K562 (cell line): ENCODE results near the gene TSPAN14. TPM values are rescaled to one million over a fixed set of nuclear protein-coding genes. Genes with fewer than 3 reads are reported as not detected.

Experiments
- ATAC-seq: fragments of 200-7000 bp; cut with Tn5 transposase; 3 replicates; pipeline ENCODE4 v1.9.1; 2020; ENCODE audit warnings: moderate library complexity
- BruUV-seq: library from RNA; stranded (reverse); fragments of 400-500 nt; replicated peaks from 2 replicates; lab custom pipeline; 2021; lab: Mats Ljungman, UMichigan
- CTCF ChIA-PET: fragments of 300-600 bp; formaldehyde crosslinking; extraction: SDS; loops from one replicate; lab custom pipeline; 2021; ENCODE audit warnings: low intra/inter-chr PET ratio; lab: Yijun Ruan, JAX
- POLR2A ChIA-PET: fragments of 300-600, 350-650 bp; sonication (Branson Sonifier 250); formaldehyde crosslinking; extraction: SDS; loops from one replicate; lab custom pipeline; 2021; ENCODE audit warnings: antibody characterized with exemption, inconsistent platforms; lab: Yijun Ruan, JAX
- DNase-seq, 4 experiments: peaks; one replicate each; pipeline versions ENCODE4 v3.0.0 to v3.0.0-alpha.2; 2011 to 2018; ENCODE audit warnings: low spot score in 3 of 4, mixed read lengths in 3 of 4; ENCODE audit errors: extremely low read depth in 1 of 4
- FAIRE-seq: peaks from 2 replicates; lab custom pipeline; 2011; peaks lifted over from hg19 to GRCh38; lab: Jason Lieb, UNC
- H2AFZ ChIP-seq: 2 replicates; pipeline ENCODE4 v1.6.0; 2011; ENCODE audit warnings: low read depth, low read length, control low read depth, inconsistent platforms
- H3K27ac ChIP-seq: fragments of 200-600 bp; 3 replicates; pipeline ENCODE4 v1.8.0; 2011; ENCODE audit warnings: low read depth, mild to moderate bottlenecking, control low read depth, inconsistent platforms, low read length, moderate library complexity, mixed read lengths; ENCODE audit errors: extremely low read depth
- H3K27me3 ChIP-seq, 2 experiments: fragments of 300-600 bp in 1 of 2; 2 replicates in 1 of 2; 3 replicates in 1 of 2; pipeline versions ENCODE4 v1.6.0 to v1.8.0; 2011; ENCODE audit warnings: inconsistent platforms in 2 of 2, low read length in 2 of 2, mild to moderate bottlenecking in 1 of 2, mixed read lengths in 1 of 2, moderate library complexity in 1 of 2; ENCODE audit not compliant: control insufficient read depth in 2 of 2, insufficient read depth in 2 of 2
- H3K36me3 ChIP-seq: fragments of 300-600 bp; 3 replicates; pipeline ENCODE4 v1.8.0; 2011; ENCODE audit warnings: mild to moderate bottlenecking, low read length, inconsistent platforms; ENCODE audit not compliant: control insufficient read depth, insufficient read depth
- H3K4me1 ChIP-seq, 2 experiments: fragments of 200-600 bp in 1 of 2; replicated peaks in 1 of 2; 2 replicates in 1 of 2; 3 replicates in 1 of 2; pipeline versions ENCODE4 v1.5.1 to v1.8.0; 2011; ENCODE audit warnings: inconsistent platforms in 2 of 2, low read length in 2 of 2, mild to moderate bottlenecking in 1 of 2, mixed read lengths in 1 of 2, moderate library complexity in 1 of 2; ENCODE audit not compliant: control insufficient read depth in 2 of 2, insufficient read depth in 2 of 2
- H3K4me2 ChIP-seq: 2 replicates; pipeline ENCODE4 v1.6.1; 2011; ENCODE audit warnings: low read length, control low read depth, inconsistent platforms, mixed read lengths; ENCODE audit not compliant: insufficient read depth
- H3K4me3 ChIP-seq: fragments of 200-600 bp; sonication (generic), shearing (Covaris generic); 2 replicates; pipeline ENCODE4 v1.5.1; 2016; ENCODE audit warnings: control low read depth, inconsistent platforms
- H3K79me2 ChIP-seq: fragments of 200-600 bp; 3 replicates; pipeline ENCODE4 v1.8.0; 2011; ENCODE audit warnings: low read length, inconsistent platforms; ENCODE audit not compliant: control insufficient read depth, insufficient read depth
- H3K9ac ChIP-seq, 2 experiments: 2 replicates each; pipeline versions ENCODE4 v1.6.0 to v1.6.1; 2011; ENCODE audit warnings: low read depth in 2 of 2, low read length in 2 of 2, control low read depth in 1 of 2, inconsistent platforms in 1 of 2, mild to moderate bottlenecking in 1 of 2, mixed read lengths in 1 of 2; ENCODE audit not compliant: insufficient read depth in 1 of 2
- H3K9me1 ChIP-seq: one replicate; pipeline ENCODE4 v1.6.0; 2011; ENCODE audit warnings: inconsistent platforms, mild to moderate bottlenecking, low read length, moderate library complexity; ENCODE audit not compliant: control insufficient read depth, insufficient read depth
- H3K9me3 ChIP-seq: replicated peaks from 2 replicates; pipeline ENCODE4 v1.5.1; 2011; ENCODE audit warnings: low read depth, low read length, inconsistent platforms; ENCODE audit not compliant: control insufficient read depth, insufficient read depth
- H4K20me1 ChIP-seq: replicated peaks from 2 replicates; pipeline ENCODE4 v1.6.1; 2011; ENCODE audit warnings: low read length, inconsistent platforms, mixed read lengths; ENCODE audit not compliant: control insufficient read depth, insufficient read depth
- BACH1 ChIP-seq: fragments of 200-800 bp; sonication (Bioruptor generic); IDR thresholded peaks from 2 replicates; pipeline ENCODE4 v1.6.1; 2016; ENCODE audit warnings: missing genetic modification characterization, missing compliant biosample characterization
- CBFA2T3 ChIP-seq: fragments of 450-650 bp; IDR thresholded peaks from 2 replicates; pipeline ENCODE4 v1.6.1; 2017
- JUNB ChIP-seq: fragments of 450-650 bp; formaldehyde crosslinking; conservative IDR thresholded peaks from 2 replicates; pipeline ENCODE4 v1.4.0; 2020; ENCODE audit warnings: mild to moderate bottlenecking
- MEIS2 ChIP-seq: fragments of 450-650 bp; IDR thresholded peaks from 2 replicates; pipeline ENCODE4 v1.6.1; 2014; ENCODE audit warnings: mild to moderate bottlenecking; ENCODE audit not compliant: partially characterized antibody
- MTA2 ChIP-seq: fragments of 450-650 bp; IDR thresholded peaks from 2 replicates; pipeline ENCODE4 v1.6.1; 2016; ENCODE audit warnings: low read depth
- NFIC ChIP-seq: fragments of 450-650 bp; IDR thresholded peaks from 2 replicates; pipeline ENCODE4 v1.6.1; 2017; ENCODE audit warnings: mild to moderate bottlenecking, inconsistent platforms
- SUPT5H ChIP-seq: fragments of 450-650 bp; IDR thresholded peaks from 2 replicates; pipeline ENCODE4 v1.6.1; 2016
- TAL1 ChIP-seq: fragments of 450-650 bp; IDR thresholded peaks from 2 replicates; pipeline ENCODE4 v1.6.1; 2016; ENCODE audit warnings: mild to moderate bottlenecking
- TEAD4 ChIP-seq, 2 experiments: sonication (generic) in 1 of 2; formaldehyde crosslinking in 1 of 2; IDR thresholded peaks; 2 replicates each; pipeline versions ENCODE4 v1.6.1 to v1.8.0; 2012 to 2022; ENCODE audit warnings: borderline replicate concordance in 1 of 2, inconsistent platforms in 1 of 2, low read length in 1 of 2, mild to moderate bottlenecking in 1 of 2, missing genetic modification reagents in 1 of 2
- USF2 ChIP-seq: sonication (generic); formaldehyde crosslinking; IDR thresholded peaks from 2 replicates; pipeline ENCODE4 v1.5.0; 2020; ENCODE audit warnings: missing genetic modification reagents
- ZBTB7A ChIP-seq: IDR thresholded peaks from 2 replicates; pipeline ENCODE4 v1.6.1; 2011; ENCODE audit warnings: low read depth, mild to moderate bottlenecking, low read length, moderate library complexity, borderline replicate concordance; ENCODE audit not compliant: control insufficient read depth
- WGBS: fragments of 100-300 bp; shearing (Covaris generic); methylation state at CpG from one replicate; pipeline ENCODE4 v1.1.6; 2016; ENCODE audit warnings: low coverage, mixed read lengths; ENCODE audit not compliant: insufficient coverage; ENCODE audit errors: missing lambda C conversion rate; 5-methylcytosine and 5-hydroxymethylcytosine counted together
- in situ Hi-C: fragments of 300-500 bp; cut with MboI; formaldehyde crosslinking; loops from 4 replicates; pipeline ENCODE4 v1.15.0; 2018; ENCODE audit warnings: inconsistent platforms, mixed read lengths
- intact Hi-C: fragments of 100-400 bp; cut with micrococcal nuclease; formaldehyde crosslinking; loops from 2 replicates; pipeline ENCODE4 v1.14.2; 2022
- polyA plus RNA-seq, 8 experiments: library from polyadenylated mRNA; depleted of rRNA in 4 of 8; stranded (reverse) in 5 of 8; unstranded in 3 of 8; fragments of >200 nt; fragmentation: Nextera tagmentation in 2 of 8; fragmentation: Illumina TruSeq in 1 of 8; extraction: Ambion mirVana in 2 of 8; extraction: Trizol in 1 of 8; gene quantifications; 2 replicates each; pipeline versions ENCODE4 v1.2.1 to v1.2.3, GENCODE V29; 2011 to 2014; ENCODE audit warnings: inconsistent platforms in 1 of 8, missing spikeins in 1 of 8
- total RNA-seq, 7 experiments: library from RNA; depleted of rRNA in 6 of 7; stranded (reverse); fragments of >200 nt in 6 of 7; fragmentation: Illumina TruSeq in 2 of 7; extraction: Trizol in 2 of 7; gene quantifications; 2 replicates each; pipeline versions ENCODE4 v1.2.1 to v1.2.3, GENCODE V29; 2011 to 2021; ENCODE audit warnings: low replicate concordance in 1 of 7

TSPAN14 gene
- total and polyA plus RNA-seq, 9 of the 15 experiments (the other 6 are each of a cell fraction or from before 2014, with no cell fraction given), result 5.8 to 92.9 (median 23.3) TPM

GRCh38 chr10:80410578-80411145 is 43.4 kb upstream of the TSPAN14 start (continued):
- TF ChIP-seq TEAD4 (IDR thresholded peaks at IDR 0.05; ENCODE audit: low read length), result peak; percentile 55; the same call in 1 of the 2 replicates
- TF ChIP-seq TEAD4 (CRISPR knock-in tag; IDR thresholded peaks at IDR 0.05; ENCODE audit: borderline replicate concordance), result no peak
- peak; percentile 38; the same call in 1 of the 2 replicates for TF ChIP-seq ZBTB7A
- TF ChIP-seq TAL1, result peak; percentile 68
- TF ChIP-seq NFIC, result peak; percentile 77
- TF ChIP-seq MTA2, result 0 out of 2 replicates have a peak, but pooled peaks have one; percentile 22
- peak; percentile 80 for TF ChIP-seq CBFA2T3

DNA sequence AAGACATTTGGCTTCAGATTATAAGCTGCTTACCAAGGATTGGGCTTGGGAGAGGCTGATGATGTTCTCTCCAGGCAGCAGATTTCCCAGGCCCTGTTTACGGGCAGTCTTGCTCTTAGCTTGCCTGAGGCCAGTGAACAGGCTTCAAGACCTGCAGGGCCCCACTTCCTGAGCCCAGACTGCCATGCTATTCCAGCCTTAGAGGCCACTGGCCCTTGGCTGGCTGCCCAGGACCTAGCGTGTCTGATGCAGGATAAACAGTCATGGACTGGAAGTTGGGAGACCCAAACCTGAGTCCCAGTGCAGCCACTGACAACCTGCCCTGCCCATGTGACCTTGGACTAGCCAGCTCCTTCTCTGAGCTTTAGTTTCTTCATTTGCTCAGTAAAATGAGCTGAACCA is 42.8 kb upstream of the TSPAN14 start:
- TF ChIP-seq BACH1 (tag) (no peak), MEIS2 (no peak), SUPT5H (no peak), JUNB (CRISPR knock-in tag) (no peak), USF2 (CRISPR knock-in tag) (peak; percentile 36; the same call in 1 of the 2 replicates), NFIC (peak; percentile 57)
- H3K27ac ChIP-seq, result no peak overlapping the region
- H3K9me1 ChIP-seq, result no peaks in the 10 kb centered on the region
- no peaks in the 10 kb centered on the region for H3K36me3 ChIP-seq
- 0 out of 3 replicates have a peak, but pooled peaks have one; percentile 6 for ATAC-seq
- BruUV-seq, result no TSS peak
- WGBS, result 7% methylated on average over 2 of the region's 2 CpGs
- in situ Hi-C loops (no loop called here), intact Hi-C loops (no loop called here)
- H3K9ac ChIP-seq, result no peak overlapping the region
- H2AFZ ChIP-seq, result no peak overlapping the region
- H3K27me3 ChIP-seq, result peaks cover 8 to 28% of the 10 kb centered on the region in 2 experiments; a peak in 4 of 5 replicates
- peaks cover 21 to 26% of the 10 kb centered on the region in 2 experiments for H3K4me1 ChIP-seq
- H4K20me1 ChIP-seq, result no peaks in the 10 kb centered on the region
- no peak for FAIRE-seq
- peak in 1 of 4 experiments; percentile 45 for DNase-seq
- H3K79me2 ChIP-seq, result no peaks in the 10 kb centered on the region
- CTCF ChIA-PET, result no interaction called here
- POLR2A ChIA-PET, result interaction anchor here (0.6 to 2.1 kb wide), 6 partner anchors 9 to 362 kb away, joined by 3 to 5 read pairs (median 3); no protein-coding TSS in a partner anchor
- no peaks in the 10 kb centered on the region for H3K9me3 ChIP-seq
- no peak overlapping the region for H3K4me2 ChIP-seq
- H3K4me3 ChIP-seq, result no peak overlapping the region
